GM10847 (cell line): ENCODE results near the gene ADAM19.

Experiments
- POLR2A ChIP-seq: IDR thresholded peaks from 2 replicates; pipeline ENCODE4 v1.6.1; 2011; ENCODE audit not compliant: insufficient read length; ENCODE audit errors: extremely low read depth

Gene ADAM19

GRCh38 chr5:157600252-157600651 lies 24.7 kb upstream of the ADAM19 start:
- TF ChIP-seq POLR2A: no peak

- no peak for TF ChIP-seq POLR2A
Measured at GRCh38 chr5:157599565-157599964, 24.0 kb upstream of the ADAM19 start.

- TF ChIP-seq POLR2A: no peak
Measured at GRCh38 chr5:157598350-157598936, 22.9 kb upstream of the ADAM19 start.

GRCh38 chr5:157597277-157597676 lies 21.7 kb upstream of the ADAM19 start:
- no peak for TF ChIP-seq POLR2A

- TF ChIP-seq POLR2A: no peak
Measured at GRCh38 chr5:157596487-157596886, 20.9 kb upstream of the ADAM19 start.

GRCh38 chr5:157594675-157595459 lies 19.3 kb upstream of the ADAM19 start:
- TF ChIP-seq POLR2A: no peak

- TF ChIP-seq POLR2A: no peak
Measured at GRCh38 chr5:157594257-157594656, 18.7 kb upstream of the ADAM19 start.

- no peak for TF ChIP-seq POLR2A
Measured at GRCh38 chr5:157593052-157593757, 17.6 kb upstream of the ADAM19 start.

GRCh38 chr5:157592594-157592993 lies 17.0 kb upstream of the ADAM19 start:
- TF ChIP-seq POLR2A: no peak

- no peak for TF ChIP-seq POLR2A
Measured at GRCh38 chr5:157590478-157590877, 14.9 kb upstream of the ADAM19 start.

GRCh38 chr5:157584628-157585027 lies 9.1 kb upstream of the ADAM19 start:
- no peak for TF ChIP-seq POLR2A

GRCh38 chr5:157582731-157583620 lies 7.4 kb upstream of the ADAM19 start:
- TF ChIP-seq POLR2A: no peak

GRCh38 chr5:157581901-157582300 lies 6.3 kb upstream of the ADAM19 start:
- no peak for TF ChIP-seq POLR2A

GRCh38 chr5:157578079-157578780 lies 2.7 kb upstream of the ADAM19 start:
- no peak for TF ChIP-seq POLR2A

- TF ChIP-seq POLR2A: no peak
Measured at GRCh38 chr5:157576678-157577077, 1.1 kb upstream of the ADAM19 start.
